SK-N-SH (cell line): ENCODE data around the gene SIL1. TPM values are rescaled to one million over a fixed set of nuclear protein-coding genes. Genes with fewer than 3 reads are reported as not detected.

Experiments used
- CTCF ChIA-PET: fragments of 300-600, 350-600 bp; formaldehyde crosslinking; extraction: SDS; loops from one replicate; lab custom pipeline; 2021; lab: Yijun Ruan, JAX
- POLR2A ChIA-PET: fragments of 350-600 bp; sonication (Branson Sonifier 250); formaldehyde crosslinking; extraction: SDS; loops from one replicate; lab custom pipeline; 2020; ENCODE audit warnings: antibody characterized with exemption, inconsistent platforms; lab: Yijun Ruan, JAX
- DNase-seq: peaks from one replicate; pipeline ENCODE4 v3.0.0; 2012
- H2AFZ ChIP-seq: fragments of 200-600 bp; sonication (generic); 2 replicates; pipeline ENCODE4 v1.8.1; 2016; ENCODE audit warnings: antibody characterized with exemption, mild to moderate bottlenecking, low read depth
- H3F3A ChIP-seq: fragments of 200-600 bp; sonication (generic); replicated peaks from 2 replicates; pipeline ENCODE3; 2016; ENCODE audit warnings: antibody characterized with exemption, mild to moderate bottlenecking; ENCODE audit not compliant: insufficient read depth
- H3K27ac ChIP-seq, 2 experiments: fragments of 200-500 bp in 1 of 2; fragments of 200-600 bp in 1 of 2; sonication (Bioruptor generic) in 1 of 2; sonication (generic), shearing (Covaris generic) in 1 of 2; 2 replicates each; pipeline versions ENCODE4 v1.5.1 to v1.6.1; 2014 to 2016; ENCODE audit warnings: low read depth in 2 of 2, inconsistent platforms in 1 of 2, low read length in 1 of 2, mild to moderate bottlenecking in 1 of 2, mixed read lengths in 1 of 2
- H3K27me3 ChIP-seq: fragments of 200-600 bp; sonication (generic), shearing (Covaris generic); 2 replicates; pipeline ENCODE4 v1.6.1; 2016; ENCODE audit warnings: mixed run types; ENCODE audit not compliant: insufficient read depth
- H3K36me3 ChIP-seq, 2 experiments: fragments of 200-500 bp in 1 of 2; fragments of 200-600 bp in 1 of 2; sonication (Bioruptor generic) in 1 of 2; sonication (generic) in 1 of 2; replicated peaks in 1 of 2; 2 replicates each; pipeline versions ENCODE3 to v1.5.1; 2014 to 2016; ENCODE audit warnings: low read length in 1 of 2, mild to moderate bottlenecking in 1 of 2; ENCODE audit not compliant: insufficient read depth in 2 of 2, control insufficient read depth in 1 of 2
- H3K4me1 ChIP-seq, 2 experiments: fragments of 200-500 bp in 1 of 2; fragments of 200-600 bp in 1 of 2; sonication (Bioruptor generic) in 1 of 2; sonication (generic), shearing (Covaris generic) in 1 of 2; 2 replicates each; pipeline versions ENCODE4 v1.5.1 to v1.6.1; 2014 to 2016; ENCODE audit warnings: low read depth in 1 of 2, low read length in 1 of 2, mixed run types in 1 of 2; ENCODE audit not compliant: insufficient read depth in 2 of 2, control insufficient read depth in 1 of 2
- H3K4me2 ChIP-seq: fragments of 200-600 bp; sonication (generic), shearing (Covaris generic); 2 replicates; pipeline ENCODE4 v1.6.1; 2017; ENCODE audit warnings: mixed run types
- H3K4me3 ChIP-seq, 2 experiments: fragments of 200-500 bp in 1 of 2; fragments of 200-600 bp in 1 of 2; sonication (Bioruptor generic) in 1 of 2; sonication (generic), shearing (Covaris generic) in 1 of 2; 2 replicates each; pipeline versions ENCODE4 v1.5.1 to v1.8.1; 2014 to 2016; ENCODE audit warnings: low read depth in 2 of 2, inconsistent platforms in 1 of 2, low read length in 1 of 2, mild to moderate bottlenecking in 1 of 2, mixed read lengths in 1 of 2, moderate library complexity in 1 of 2
- H3K79me2 ChIP-seq: fragments of 200-600 bp; sonication (generic); 2 replicates; pipeline ENCODE4 v1.8.1; 2017; ENCODE audit warnings: mild to moderate bottlenecking; ENCODE audit not compliant: insufficient read depth
- H3K9ac ChIP-seq: fragments of 200-600 bp; sonication (generic); 2 replicates; pipeline ENCODE4 v1.6.1; 2017; ENCODE audit warnings: mixed run types
- H3K9me2 ChIP-seq: fragments of 200-600 bp; sonication (generic); 2 replicates; pipeline ENCODE4 v1.6.1; 2017; ENCODE audit warnings: mixed run types
- H3K9me3 ChIP-seq: fragments of 200-600 bp; sonication (generic); 2 replicates; pipeline ENCODE4 v1.6.1; 2017; ENCODE audit warnings: mixed run types, mild to moderate bottlenecking, moderate library complexity
- H4K20me1 ChIP-seq: fragments of 200-600 bp; sonication (generic); 2 replicates; pipeline ENCODE4 v1.6.1; 2017; ENCODE audit warnings: mild to moderate bottlenecking, mixed run types; ENCODE audit not compliant: insufficient read depth
- CHD2 ChIP-seq: fragments of 150-350 bp; IDR thresholded peaks from 2 replicates; pipeline ENCODE4 v1.6.1; 2018; ENCODE audit warnings: low read length; ENCODE audit not compliant: partially characterized antibody
- EP300 ChIP-seq, 2 experiments: IDR thresholded peaks; 2 replicates each; pipeline versions ENCODE4 v1.4.0 to v1.6.1; 2012; ENCODE audit warnings: borderline replicate concordance in 1 of 2, low read depth in 1 of 2, low read length in 1 of 2
- IRF3 ChIP-seq: fragments of 150-350 bp; IDR thresholded peaks from 2 replicates; pipeline ENCODE4 v1.6.1; 2016; ENCODE audit warnings: mild to moderate bottlenecking, low read depth, low read length
- JUND ChIP-seq: IDR thresholded peaks from 2 replicates; pipeline ENCODE4 v1.4.0; 2012
- MEF2A ChIP-seq: IDR thresholded peaks from 2 replicates; pipeline ENCODE4 v1.4.0; 2012; ENCODE audit warnings: low read depth, borderline replicate concordance
- MXI1 ChIP-seq: IDR thresholded peaks from 2 replicates; pipeline ENCODE4 v1.6.1; 2012; ENCODE audit warnings: mild to moderate bottlenecking, low read depth, low read length, improper control_type of control experiment
- NFIC ChIP-seq: IDR thresholded peaks from 2 replicates; pipeline ENCODE4 v1.4.0; 2012; ENCODE audit warnings: borderline replicate concordance
- POLR2AphosphoS5 ChIP-seq: IDR thresholded peaks from 2 replicates; pipeline ENCODE4 v1.6.1; 2012; ENCODE audit warnings: low read depth, low read length
- RXRA ChIP-seq: IDR thresholded peaks from 2 replicates; pipeline ENCODE4 v1.4.0; 2012; ENCODE audit warnings: low read depth, mild to moderate bottlenecking, borderline replicate concordance
- TCF12 ChIP-seq: IDR thresholded peaks from 2 replicates; pipeline ENCODE4 v1.4.0; 2012
- TEAD4 ChIP-seq: IDR thresholded peaks from 2 replicates; pipeline ENCODE4 v1.4.0; 2012; ENCODE audit warnings: mild to moderate bottlenecking, borderline replicate concordance; ENCODE audit not compliant: insufficient read depth
- YY1 ChIP-seq: IDR thresholded peaks from 2 replicates; pipeline ENCODE4 v1.4.0; 2012; ENCODE audit warnings: low read depth, mild to moderate bottlenecking
- WGBS: methylation state at CpG from one replicate; pipeline ENCODE4 v1.1.6; 2017; ENCODE audit warnings: low lambda C conversion rate; 5-methylcytosine and 5-hydroxymethylcytosine counted together
- polyA plus RNA-seq, 3 experiments: library from polyadenylated mRNA; depleted of rRNA; stranded (reverse); fragments of >200 nt; gene quantifications; 2 replicates each; pipeline ENCODE4 v1.2.3, GENCODE V29; 2012

Gene SIL1
- polyA plus RNA-seq, 1 of the 3 experiments (the other 2 are of a cell fraction): 25.9 TPM

GRCh38 chr5:139049780-139050179 lies 148.4 kb downstream of the SIL1 start:
- TF ChIP-seq NFIC: no peak
- TF ChIP-seq RXRA: no peak
- no peak for TF ChIP-seq MEF2A
- TF ChIP-seq POLR2AphosphoS5: no peak
- TF ChIP-seq TCF12: peak; percentile 11; the same call in 1 of the 2 replicates
- TF ChIP-seq JUND: no peak
- TF ChIP-seq YY1: no peak
- TF ChIP-seq EP300 (IDR thresholded peaks at IDR 0.05; ENCODE audit: borderline replicate concordance in 1 of 2, low read depth in 1 of 2, low read length in 1 of 2): no peak
- WGBS: 53% methylated on average over 1 of the region's 1 CpG
- H3K4me2 ChIP-seq: no peak overlapping the region

GRCh38 chr5:139046551-139046950 lies 151.6 kb downstream of the SIL1 start:
- no peak overlapping the region for H3K9ac ChIP-seq
- ChIA-PET CTCF (no interaction called here), POLR2A (no interaction called here)
- H3K9me2 ChIP-seq: no peaks in the 10 kb centered on the region
- H4K20me1 ChIP-seq: no peaks in the 10 kb centered on the region
- H3K9me3 ChIP-seq: no peaks in the 10 kb centered on the region
- H3K36me3 ChIP-seq: no peaks in the 10 kb centered on the region
- H3K4me3 ChIP-seq: no peak overlapping the region
- H3K27me3 ChIP-seq: no peaks in the 10 kb centered on the region
- H3F3A ChIP-seq: no peaks in the 10 kb centered on the region
- H3K4me1 ChIP-seq: no peaks in the 10 kb centered on the region; a peak in 1 of 4 replicates
- TF ChIP-seq EP300 (IDR thresholded peaks at IDR 0.05; ENCODE audit: borderline replicate concordance in 1 of 2, low read depth in 1 of 2, low read length in 1 of 2) (no peak), JUND (no peak), TEAD4 (no peak), TCF12 (no peak), CHD2 (no peak), MXI1 (no peak), IRF3 (no peak)
- H2AFZ ChIP-seq: no peak overlapping the region
- H3K27ac ChIP-seq: no peak overlapping the region
- no peak for DNase-seq
- H3K4me2 ChIP-seq: no peak overlapping the region
- H3K79me2 ChIP-seq: no peaks in the 10 kb centered on the region

More at GRCh38 chr5:139049780-139050179, 148.4 kb downstream of the SIL1 start:
- no peak overlapping the region for H3K4me3 ChIP-seq
- no peak for DNase-seq
- no peaks in the 10 kb centered on the region for H3K79me2 ChIP-seq
- H3K9me2 ChIP-seq: no peaks in the 10 kb centered on the region
- ChIA-PET CTCF (no interaction called here), POLR2A (no interaction called here)
- no peaks in the 10 kb centered on the region for H3F3A ChIP-seq
- no peak overlapping the region for H3K27ac ChIP-seq
- H3K9ac ChIP-seq: no peak overlapping the region
- no peak overlapping the region for H2AFZ ChIP-seq
- no peaks in the 10 kb centered on the region for H3K27me3 ChIP-seq
- no peaks in the 10 kb centered on the region for H4K20me1 ChIP-seq
- H3K4me1 ChIP-seq: no peaks in the 10 kb centered on the region; a peak in 1 of 4 replicates
- H3K36me3 ChIP-seq: no peaks in the 10 kb centered on the region
- no peaks in the 10 kb centered on the region for H3K9me3 ChIP-seq
